ENCODE data around the gene OLFM3. TPM values are rescaled to one million over a fixed set of nuclear protein-coding genes. Genes with fewer than 3 reads are reported as not detected.

Gene OLFM3
- total and polyA plus RNA-seq, 2 experiments from 2014 or later = 0.21 to 0.31 TPM

GRCh38 chr1:101928829-101929228 is 67.9 kb downstream of the OLFM3 start:
- Histone ChIP-seq H3K36me3 (ENCODE audit: insufficient read depth) (no peaks in the 10 kb centered on the region), H3K4me3 (no peak overlapping the region), H2AFZ (no peak overlapping the region), H3F3A (replicated peaks; ENCODE audit: low read depth) (no peaks in the 10 kb centered on the region), H3K9me2 (ENCODE audit: insufficient read depth) (no peaks in the 10 kb centered on the region), H3K27ac (ENCODE audit: low read depth) (no peak overlapping the region), H3K4me2 (no peak overlapping the region), H3K27me3 (ENCODE audit: insufficient read depth) (no peaks in the 10 kb centered on the region), H4K20me1 (replicated peaks; ENCODE audit: insufficient read depth) (no peaks in the 10 kb centered on the region), H3K4me1 (ENCODE audit: insufficient read depth) (peaks cover 13% of the 10 kb centered on the region), H3K79me2 (replicated peaks; ENCODE audit: insufficient read depth) (no peaks in the 10 kb centered on the region)
- TF ChIP-seq CTCF (conservative IDR thresholded peaks at IDR 0.05; ENCODE audit: low read depth in 2 of 2) = no peak
- TF ChIP-seq POLR2AphosphoS5 (IDR thresholded peaks at IDR 0.05; ENCODE audit: low read depth) = no peak
- TF ChIP-seq ZNF114 (CRISPR knock-in tag; IDR thresholded peaks at IDR 0.05) = no peak
- no peak for TF ChIP-seq JUNB (IDR thresholded peaks at IDR 0.05; ENCODE audit: unreplicated experiment)
- no peak for TF ChIP-seq REST (IDR thresholded peaks at IDR 0.05; ENCODE audit: unreplicated experiment)
- TF ChIP-seq ETS1 (IDR thresholded peaks at IDR 0.05) = no peak
- TF ChIP-seq CREB1 (CRISPR knock-in tag; IDR thresholded peaks at IDR 0.05; ENCODE audit: low read depth) = no peak
- TF ChIP-seq STAT1 (IDR thresholded peaks at IDR 0.05; ENCODE audit: unreplicated experiment) = no peak
- TF ChIP-seq ZNF462 (CRISPR knock-in tag; IDR thresholded peaks at IDR 0.05) = no peak
- no peak for TF ChIP-seq EZH2 (IDR thresholded peaks at IDR 0.05; ENCODE audit: low read depth, unreplicated experiment)
- TF ChIP-seq NANOG (IDR thresholded peaks at IDR 0.05; ENCODE audit: borderline replicate concordance) = no peak
- TF ChIP-seq EZH2phosphoT487 (IDR thresholded peaks at IDR 0.05; ENCODE audit: unreplicated experiment) = no peak
- no peak for TF ChIP-seq ZNF331 (CRISPR knock-in tag; IDR thresholded peaks at IDR 0.05; ENCODE audit: low read depth)
- Mint-ChIP-seq H3K27me3 (ENCODE audit: insufficient read depth, low read depth, poor library complexity) (peaks cover 3% of the 10 kb centered on the region), H3K36me3 (ENCODE audit: low read depth) (peaks cover 7% of the 10 kb centered on the region; the same call in 2 of the 3 replicates), H3K4me3 (no peak overlapping the region), H3K4me1 (peaks cover 10% of the 10 kb centered on the region), H3K9me3 (peaks cover 3% of the 10 kb centered on the region; the same call in 1 of the 3 replicates), H3K27ac (no peak overlapping the region)
- DNase-seq (ENCODE audit: low spot score) = no peak
- ATAC-seq = no peak
